ENCODE data around the gene ZDHHC22. TPM values are rescaled to one million over a fixed set of nuclear protein-coding genes. Genes with fewer than 3 reads are reported as not detected.

ZDHHC22 gene
- total and polyA plus RNA-seq, 2 of the 13 experiments (the other 11 are each of a cell fraction or from before 2014, with no cell fraction given) = not detected

GRCh38 chr14:77131206-77131605 lies 10.4 kb downstream of the ZDHHC22 start (continued):
- TF ChIP-seq MED13 (CRISPR knock-in tag; IDR thresholded peaks at IDR 0.05) (no peak), BRF2 (CRISPR knock-in tag; IDR thresholded peaks at IDR 0.05) (no peak), ZNF362 (CRISPR knock-in tag; IDR thresholded peaks at IDR 0.05; ENCODE audit: borderline replicate concordance) (no peak), GLI4 (CRISPR knock-in tag; IDR thresholded peaks at IDR 0.05; ENCODE audit: borderline replicate concordance) (no peak), TMF1 (CRISPR knock-in tag; IDR thresholded peaks at IDR 0.05; ENCODE audit: low read depth) (no peak)

GRCh38 chr14:77130386-77130785 lies 11.2 kb downstream of the ZDHHC22 start:
- H3K79me2 ChIP-seq (ENCODE audit: insufficient read depth, low read length) = no peaks in the 10 kb centered on the region
- WGBS (ENCODE audit: low lambda C conversion rate) = 0% methylated on average over 3 of the region's 3 CpGs
- peaks cover 1 to 12% of the 10 kb centered on the region in 2 experiments; a peak in 4 of 5 replicates for H3K27me3 ChIP-seq (ENCODE audit: control insufficient read depth in 1 of 2, insufficient read depth in 2 of 2, low read length in 2 of 2)
- no peaks in the 10 kb centered on the region for H3K4me1 ChIP-seq (ENCODE audit: insufficient read depth, low read length)
- H2AFZ ChIP-seq (ENCODE audit: low read length) = no peak overlapping the region
- no peak for DNase-seq (ENCODE audit: low spot score)
- H3K36me3 ChIP-seq (replicated peaks in 1 of 2; ENCODE audit: control insufficient read depth in 1 of 2, insufficient read depth in 2 of 2, low read length in 2 of 2) = no peaks in the 10 kb centered on the region
- no peaks in the 10 kb centered on the region for H4K20me1 ChIP-seq (ENCODE audit: insufficient read depth, low read length)
- BruUV-seq (replicated peaks) = no TSS peak
- TF ChIP-seq ZFP82 (CRISPR knock-in tag; IDR thresholded peaks at IDR 0.05; ENCODE audit: borderline replicate concordance) (no peak), PTBP1 (IDR thresholded peaks at IDR 0.05; ENCODE audit: low read depth, low read length, poor library complexity, severe bottlenecking) (no peak), ZNF260 (CRISPR knock-in tag; IDR thresholded peaks at IDR 0.05; ENCODE audit: borderline replicate concordance, low read depth) (no peak), ZNF570 (CRISPR knock-in tag; IDR thresholded peaks at IDR 0.05; ENCODE audit: borderline replicate concordance) (no peak), ZNF34 (CRISPR knock-in tag; IDR thresholded peaks at IDR 0.05; ENCODE audit: borderline replicate concordance) (no peak), CHCHD3 (CRISPR knock-in tag; IDR thresholded peaks at IDR 0.05) (no peak), PPARG (CRISPR knock-in tag; conservative IDR thresholded peaks at IDR 0.05) (no peak), FOSL2 (CRISPR knock-in tag; IDR thresholded peaks at IDR 0.05) (no peak), ZNF740 (CRISPR knock-in tag; IDR thresholded peaks at IDR 0.05) (no peak), NFAT5 (CRISPR knock-in tag; IDR thresholded peaks at IDR 0.05) (no peak), ZNF777 (CRISPR knock-in tag; IDR thresholded peaks at IDR 0.05) (no peak), ZNF75D (CRISPR knock-in tag; IDR thresholded peaks at IDR 0.05; ENCODE audit: borderline replicate concordance) (no peak)
- no peak for FAIRE-seq
- no peaks in the 10 kb centered on the region for H3K9me3 ChIP-seq (ENCODE audit: low read length)
- no peak overlapping the region for H3K4me3 ChIP-seq (replicated peaks in 1 of 3; ENCODE audit: insufficient read depth in 1 of 3, low read depth in 2 of 3, low read length in 3 of 3)
- H3K27ac ChIP-seq (ENCODE audit: extremely low read length, insufficient read depth, low read length) = no peak overlapping the region
- no peak overlapping the region for H3K4me2 ChIP-seq (ENCODE audit: low read depth, low read length)
- ATAC-seq = no peak
- H3K9ac ChIP-seq (ENCODE audit: insufficient read depth, low read depth, low read length) = no peak overlapping the region
- POLR2A ChIA-PET = no interaction called here
- in situ Hi-C loops (cut with HindIII; ENCODE audit: extremely low pct_ligation_motif_present, low pct_unique_long_range_greater_than_20kb) (no loop called here), intact Hi-C loops (cut with micrococcal nuclease; ENCODE audit: unreplicated experiment) (no loop called here)
- CTCF ChIA-PET (ENCODE audit: low intra/inter-chr PET ratio, low total read pairs) = no interaction called here

Measured in HepG2 (cell line).